HepG2 (cell line): ENCODE measurements around the gene CTNNA2. TPM values are rescaled to one million over a fixed set of nuclear protein-coding genes. Genes with fewer than 3 reads are reported as not detected.

ENCODE experiments used
- ATAC-seq: fragments of 200-7000 bp; cut with Tn5 transposase; 3 replicates; pipeline ENCODE4 v1.9.1; 2020; ENCODE audit warnings: mild to moderate bottlenecking, moderate library complexity
- BruUV-seq: library from RNA; stranded (reverse); fragments of 400-500 nt; replicated peaks from 2 replicates; lab custom pipeline; 2021; lab: Mats Ljungman, UMichigan
- CTCF ChIA-PET: fragments of 300-600 bp; formaldehyde crosslinking; extraction: SDS; loops from one replicate; lab custom pipeline; 2021; ENCODE audit warnings: low total read pairs, inconsistent platforms, low intra/inter-chr PET ratio; lab: Yijun Ruan, JAX
- POLR2A ChIA-PET: fragments of 350-600 bp; sonication (Branson Sonifier 250); formaldehyde crosslinking; loops from one replicate; lab custom pipeline; 2020; ENCODE audit warnings: antibody characterized with exemption, inconsistent platforms; lab: Yijun Ruan, JAX
- DNase-seq: peaks from one replicate; pipeline ENCODE4 v3.0.0-alpha.2; 2015; ENCODE audit warnings: low spot score
- FAIRE-seq: peaks from 3 replicates; lab custom pipeline; 2011; peaks lifted over from hg19 to GRCh38; lab: Jason Lieb, UNC
- H2AFZ ChIP-seq: one replicate; pipeline ENCODE4 v1.6.1; 2011; ENCODE audit warnings: low read length, inconsistent platforms
- H3K27ac ChIP-seq: fragments of 300-600 bp; 3 replicates; pipeline ENCODE4 v1.8.0; 2011; ENCODE audit warnings: mixed run types, mild to moderate bottlenecking, mixed read lengths, low read length, inconsistent platforms; ENCODE audit not compliant: insufficient read depth; ENCODE audit errors: extremely low read length
- H3K27me3 ChIP-seq, 2 experiments: fragments of 200-600 bp in 1 of 2; 2 replicates in 1 of 2; 3 replicates in 1 of 2; pipeline versions ENCODE4 v1.6.0 to v1.8.0; 2011; ENCODE audit warnings: low read length in 2 of 2, mild to moderate bottlenecking in 2 of 2, moderate library complexity in 2 of 2, inconsistent platforms in 1 of 2; ENCODE audit not compliant: insufficient read depth in 2 of 2, control insufficient read depth in 1 of 2
- H3K36me3 ChIP-seq, 2 experiments: fragments of 200-600 bp in 1 of 2; replicated peaks in 1 of 2; 2 replicates in 1 of 2; 3 replicates in 1 of 2; pipeline versions ENCODE4 v1.5.1 to v1.8.0; 2011; ENCODE audit warnings: low read length in 2 of 2, inconsistent platforms in 1 of 2; ENCODE audit not compliant: insufficient read depth in 2 of 2, control insufficient read depth in 1 of 2
- H3K4me1 ChIP-seq: 2 replicates; pipeline ENCODE4 v1.5.1; 2012; ENCODE audit warnings: low read length, inconsistent platforms; ENCODE audit not compliant: insufficient read depth
- H3K4me2 ChIP-seq: 2 replicates; pipeline ENCODE4 v1.6.0; 2011; ENCODE audit warnings: low read depth, low read length, inconsistent platforms
- H3K4me3 ChIP-seq, 3 experiments: fragments of 200-600 bp in 1 of 3; sonication (generic), shearing (Covaris generic) in 1 of 3; replicated peaks in 1 of 3; 2 replicates each; pipeline ENCODE4 v1.5.1; 2011 to 2016; ENCODE audit warnings: low read length in 3 of 3, inconsistent platforms in 2 of 3, low read depth in 2 of 3, mild to moderate bottlenecking in 2 of 3, control low read depth in 1 of 3, mixed read lengths in 1 of 3; ENCODE audit not compliant: insufficient read depth in 1 of 3
- H3K79me2 ChIP-seq: one replicate; pipeline ENCODE4 v1.6.1; 2011; ENCODE audit warnings: low read length, inconsistent platforms; ENCODE audit not compliant: insufficient read depth
- H3K9ac ChIP-seq: 2 replicates; pipeline ENCODE4 v1.6.0; 2011; ENCODE audit warnings: mild to moderate bottlenecking, low read depth, low read length, inconsistent platforms; ENCODE audit not compliant: insufficient read depth
- H3K9me3 ChIP-seq: 2 replicates; pipeline ENCODE4 v1.5.1; 2012; ENCODE audit warnings: mild to moderate bottlenecking, low read length
- H4K20me1 ChIP-seq: 2 replicates; pipeline ENCODE4 v1.6.0; 2011; ENCODE audit warnings: inconsistent platforms, mild to moderate bottlenecking, low read length, moderate library complexity; ENCODE audit not compliant: insufficient read depth
- ZNF160 ChIP-seq: sonication (generic); formaldehyde crosslinking; IDR thresholded peaks from 2 replicates; pipeline ENCODE4 v1.8.0; 2022; ENCODE audit warnings: mild to moderate bottlenecking, inconsistent platforms, missing genetic modification reagents
- ZNF646 ChIP-seq: sonication (generic); formaldehyde crosslinking; IDR thresholded peaks from 2 replicates; pipeline ENCODE4 v1.9.0; 2021; ENCODE audit warnings: mild to moderate bottlenecking, missing genetic modification reagents
- WGBS: methylation state at CpG from one replicate; pipeline ENCODE4 v1.1.6; 2017; ENCODE audit warnings: low lambda C conversion rate; 5-methylcytosine and 5-hydroxymethylcytosine counted together
- in situ Hi-C: cut with HindIII; loops from 2 replicates; pipeline ENCODE4 v1.10.0; 2017; ENCODE audit warnings: low pct_unique_long_range_greater_than_20kb; ENCODE audit not compliant: extremely low pct_ligation_motif_present
- intact Hi-C: fragments of 100-400 bp; cut with micrococcal nuclease; formaldehyde crosslinking; loops from one replicate; pipeline ENCODE4 v1.10.0; 2022; ENCODE audit not compliant: unreplicated experiment
- polyA plus RNA-seq, 8 experiments: library from polyadenylated mRNA; depleted of rRNA in 3 of 8; stranded (reverse) in 7 of 8; unstranded in 1 of 8; fragments of >200 nt; fragmentation: Illumina TruSeq in 4 of 8; extraction: Trizol in 4 of 8; gene quantifications; 2 replicates each; pipeline versions ENCODE4 v1.2.1 to v1.2.3, GENCODE V29; 2011 to 2016; ENCODE audit warnings: low read depth in 4 of 8, missing spikeins in 1 of 8, mixed read lengths in 1 of 8; ENCODE audit not compliant: insufficient read depth in 1 of 8
- total RNA-seq, 5 experiments: library from RNA; depleted of rRNA; stranded (reverse); fragments of >200 nt; fragmentation: Illumina TruSeq; extraction: Trizol; gene quantifications; 2 replicates each; pipeline ENCODE4 v1.2.3, GENCODE V29; 2016; ENCODE audit warnings: low read depth in 1 of 5
- TF ChIP-seq, protein P1 (sequence below): sonication (generic); formaldehyde crosslinking; IDR thresholded peaks from 2 replicates; pipeline ENCODE4 v1.4.0; 2020; ENCODE audit warnings: missing genetic modification reagents, mild to moderate bottlenecking, borderline replicate concordance

CTNNA2 gene
- total and polyA plus RNA-seq, 2 of the 13 experiments (the other 11 are each of a cell fraction or from before 2014, with no cell fraction given) = not detected

GRCh38 chr2:80002112-80002511, 489.3 kb downstream of the CTNNA2 start:
- Histone ChIP-seq H3K79me2 (no peaks in the 10 kb centered on the region), H4K20me1 (no peaks in the 10 kb centered on the region), H3K36me3 (no peaks in the 10 kb centered on the region), H3K27ac (no peak overlapping the region), H3K9me3 (no peaks in the 10 kb centered on the region), H3K27me3 (no peaks in the 10 kb centered on the region; a peak in 1 of 5 replicates), H3K9ac (no peak overlapping the region), H3K4me2 (no peak overlapping the region), H2AFZ (no peak overlapping the region), H3K4me1 (no peaks in the 10 kb centered on the region), H3K4me3 (no peak overlapping the region)
- WGBS = 13% methylated on average over 3 of the region's 3 CpGs
- no TSS peak for BruUV-seq
- FAIRE-seq (no peak), DNase-seq (no peak), ATAC-seq (no peak)
- CTCF ChIA-PET = no interaction called here
- TF ChIP-seq, protein P1, sequence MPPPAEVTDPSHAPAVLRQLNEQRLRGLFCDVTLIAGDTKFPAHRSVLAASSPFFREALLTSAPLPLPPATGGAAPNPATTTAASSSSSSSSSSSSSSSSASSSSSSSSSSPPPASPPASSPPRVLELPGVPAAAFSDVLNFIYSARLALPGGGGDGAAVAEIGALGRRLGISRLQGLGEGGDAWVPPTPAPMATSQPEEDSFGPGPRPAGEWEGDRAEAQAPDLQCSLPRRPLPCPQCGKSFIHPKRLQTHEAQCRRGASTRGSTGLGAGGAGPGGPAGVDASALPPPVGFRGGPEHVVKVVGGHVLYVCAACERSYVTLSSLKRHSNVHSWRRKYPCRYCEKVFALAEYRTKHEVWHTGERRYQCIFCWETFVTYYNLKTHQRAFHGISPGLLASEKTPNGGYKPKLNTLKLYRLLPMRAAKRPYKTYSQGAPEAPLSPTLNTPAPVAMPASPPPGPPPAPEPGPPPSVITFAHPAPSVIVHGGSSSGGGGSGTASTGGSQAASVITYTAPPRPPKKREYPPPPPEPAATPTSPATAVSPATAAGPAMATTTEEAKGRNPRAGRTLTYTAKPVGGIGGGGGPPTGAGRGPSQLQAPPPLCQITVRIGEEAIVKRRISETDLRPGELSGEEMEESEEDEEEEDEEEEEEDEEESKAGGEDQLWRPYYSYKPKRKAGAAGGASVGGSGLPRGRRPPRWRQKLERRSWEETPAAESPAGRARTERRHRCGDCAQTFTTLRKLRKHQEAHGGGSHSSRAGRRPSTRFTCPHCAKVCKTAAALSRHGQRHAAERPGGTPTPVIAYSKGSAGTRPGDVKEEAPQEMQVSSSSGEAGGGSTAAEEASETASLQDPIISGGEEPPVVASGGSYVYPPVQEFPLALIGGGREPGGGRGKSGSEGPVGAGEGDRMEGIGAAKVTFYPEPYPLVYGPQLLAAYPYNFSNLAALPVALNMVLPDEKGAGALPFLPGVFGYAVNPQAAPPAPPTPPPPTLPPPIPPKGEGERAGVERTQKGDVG (CRISPR knock-in tag) = no peak
- TF ChIP-seq ZNF646 (CRISPR knock-in tag) (no peak), ZNF160 (CRISPR knock-in tag) (no peak)
- POLR2A ChIA-PET = no interaction called here
- intact Hi-C loops = no loop called here
- in situ Hi-C loops = no loop called here
